D721Med (cell line): ENCODE results near the gene CDH4.

Experiments
- DNase-seq: peaks from one replicate; pipeline ENCODE4 v3.0.0; 2011; ENCODE audit warnings: low spot score; ENCODE audit not compliant: insufficient read length
- FAIRE-seq: peaks from 2 replicates; lab custom pipeline; 2011; peaks lifted over from hg19 to GRCh38; lab: Jason Lieb, UNC
- CTCF ChIP-seq: IDR thresholded peaks from 2 replicates; pipeline ENCODE4 v1.5.1; 2012; ENCODE audit warnings: mild to moderate bottlenecking, control low read depth; ENCODE audit not compliant: insufficient read depth; ENCODE audit errors: missing control alignments

The CDH4 gene

DNA sequence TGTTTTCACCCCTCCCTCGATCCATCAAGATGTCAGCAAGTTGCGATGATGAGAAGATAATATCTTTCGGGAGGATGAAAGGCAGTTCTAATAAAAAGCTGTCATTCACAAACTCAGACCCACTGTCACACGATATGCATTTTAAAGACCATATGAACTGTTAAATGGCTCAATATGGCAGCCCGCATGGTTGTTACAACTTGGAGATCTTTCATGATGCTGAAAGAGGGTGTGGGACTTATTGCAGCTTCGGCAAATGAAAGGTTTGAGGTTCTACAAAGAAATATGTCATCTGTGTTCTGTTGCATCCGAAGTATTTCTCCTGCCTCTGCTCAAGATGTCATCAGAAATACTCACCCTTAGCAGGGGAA is 128.5 kb downstream of the CDH4 start:
- no peak for DNase-seq
- no peak for FAIRE-seq
- TF ChIP-seq CTCF, result no peak

GRCh38 chr20:61382194-61382593 is 130.1 kb downstream of the CDH4 start:
- DNase-seq, result no peak
- no peak for TF ChIP-seq CTCF
- no peak for FAIRE-seq

DNA sequence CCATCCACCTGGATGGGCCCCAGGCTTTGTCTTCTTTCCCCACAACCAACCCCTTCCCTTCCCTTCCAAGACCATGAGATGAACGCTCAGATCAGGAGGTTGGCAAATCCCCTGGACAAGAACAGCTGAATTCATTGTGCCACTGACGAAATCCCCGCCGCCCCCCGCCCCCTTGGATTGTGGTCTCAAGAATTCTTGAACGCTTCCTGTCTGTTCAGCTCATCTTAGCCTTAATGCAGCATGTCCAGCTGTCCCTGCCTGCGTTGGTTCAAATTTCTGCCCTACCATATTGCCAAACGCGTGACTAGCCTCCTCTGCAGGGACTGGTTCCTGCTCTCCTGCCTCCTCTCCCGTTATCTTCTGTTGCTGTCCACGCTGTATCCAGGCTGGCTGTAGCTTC is 133.2 kb downstream of the CDH4 start:
- no peak for FAIRE-seq
- no peak for DNase-seq
- no peak for TF ChIP-seq CTCF

DNA sequence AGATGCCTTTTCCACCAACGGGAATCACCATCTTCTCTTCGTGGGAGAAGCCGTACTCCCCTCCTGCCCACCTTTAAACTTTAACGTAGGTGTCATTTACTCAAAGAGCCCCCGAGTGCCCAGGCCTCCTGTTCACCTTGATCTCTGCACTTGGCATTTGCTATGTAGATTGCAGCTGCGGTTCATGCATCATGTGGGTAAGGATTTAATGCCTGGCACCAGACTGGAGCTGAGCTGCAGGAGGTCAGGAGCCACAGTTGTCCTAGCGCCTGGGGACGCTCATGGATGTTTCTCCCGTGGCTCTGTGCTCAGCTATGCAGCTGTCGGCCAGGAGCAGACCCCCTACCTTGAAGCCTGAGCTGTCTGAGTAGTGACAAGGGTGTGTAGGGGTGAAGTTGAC is 133.7 kb downstream of the CDH4 start:
- FAIRE-seq (no peak), DNase-seq (no peak)
- TF ChIP-seq CTCF, result no peak

DNA sequence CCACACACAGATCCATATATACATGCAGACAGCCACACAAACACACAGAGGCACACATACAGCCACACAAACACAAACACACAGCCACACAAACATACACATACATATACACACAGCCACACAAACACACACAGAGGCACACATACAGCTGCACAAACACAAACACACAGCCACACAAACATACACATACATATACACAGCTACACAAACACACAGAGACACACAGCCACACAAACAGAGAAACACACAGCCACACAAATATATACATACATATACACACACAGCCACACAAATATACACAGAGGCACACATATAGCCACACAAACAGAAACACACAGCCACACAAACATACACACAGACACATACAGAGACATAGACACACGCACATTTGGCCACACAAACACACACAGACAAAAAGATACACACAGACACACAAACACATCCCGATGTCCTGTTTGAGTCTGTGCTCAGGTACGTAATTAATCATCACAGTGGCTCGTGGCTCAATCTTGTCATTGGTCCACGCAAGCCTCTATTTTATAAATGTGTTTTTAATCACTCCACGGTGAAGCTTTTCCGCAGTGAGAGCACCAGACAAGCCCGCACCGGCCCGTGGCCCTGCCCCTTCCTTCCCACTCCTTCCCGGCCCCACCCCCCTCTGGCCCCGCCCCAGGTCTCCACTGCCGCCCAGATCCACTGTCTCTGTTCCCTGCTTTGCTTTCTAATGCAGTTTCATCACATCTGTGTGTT is 135.3 kb downstream of the CDH4 start:
- FAIRE-seq (no peak), DNase-seq (no peak)
- no peak for TF ChIP-seq CTCF

GRCh38 chr20:61387954-61388348 is 135.9 kb downstream of the CDH4 start:
- no peak for DNase-seq
- TF ChIP-seq CTCF, result no peak

DNA sequence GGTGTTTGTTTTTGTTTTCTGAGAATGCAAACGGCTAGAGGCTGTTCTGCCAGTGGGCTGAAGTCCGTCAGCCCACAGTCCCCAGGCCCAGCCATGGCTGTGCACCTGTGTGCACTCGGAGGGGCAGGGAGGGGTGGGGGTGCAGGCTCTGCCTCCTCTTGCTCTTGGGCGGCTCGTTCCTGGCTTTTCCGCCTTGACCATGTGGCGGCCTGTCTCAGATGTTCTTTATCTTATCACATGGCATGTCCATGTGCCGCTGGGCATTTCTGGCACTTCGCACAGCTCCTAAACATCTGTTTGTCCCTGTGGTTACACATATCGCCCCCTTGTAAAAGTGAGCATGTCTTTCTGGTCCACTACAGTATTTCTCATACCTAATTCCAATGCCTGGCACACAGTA is 137.0 kb downstream of the CDH4 start:
- DNase-seq (no peak), FAIRE-seq (no peak)
- TF ChIP-seq CTCF, result no peak

More at GRCh38 chr20:61387954-61388348, 135.9 kb downstream of the CDH4 start:
- no peak for FAIRE-seq
